ENCODE results near the gene MAML1.
"Not testable (repeated sequence)": the region's sequence is repeated elsewhere in the genome, so short reads cannot be mapped to it uniquely, and the experiment has no call there.

MAML1 gene

DNA sequence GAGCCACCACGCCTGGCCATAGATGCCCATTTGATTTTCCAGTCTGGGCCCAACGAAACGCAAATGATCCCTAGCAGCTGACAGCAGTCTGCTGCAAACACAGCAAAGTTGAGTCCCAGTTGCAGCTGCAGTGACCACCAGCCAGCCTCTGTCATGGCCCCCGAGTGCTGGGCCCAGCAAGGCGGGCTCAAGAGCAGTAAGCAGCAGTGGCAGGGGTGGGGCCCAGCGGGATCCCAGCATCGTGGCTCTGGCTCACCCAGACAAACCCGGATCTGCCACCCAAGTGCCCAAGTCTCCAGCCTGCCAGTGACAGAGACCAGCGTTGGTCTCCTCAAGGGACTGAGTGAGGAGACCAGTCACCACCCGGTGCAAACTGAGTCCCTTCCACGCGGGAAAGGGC lies 54.2 kb downstream of the MAML1 start:
- no peak overlapping the region for H2AFZ ChIP-seq (ENCODE audit: low read length)
- H3K9me2 ChIP-seq (replicated peaks; ENCODE audit: low read depth, low read length): no peaks in the 10 kb centered on the region
- no peaks in the 10 kb centered on the region for H3K4me1 ChIP-seq (ENCODE audit: insufficient read depth, low read length, poor library complexity, severe bottlenecking)
- H3K27me3 ChIP-seq (ENCODE audit: insufficient read depth, low read length, poor library complexity, severe bottlenecking): no peaks in the 10 kb centered on the region
- H4K20me1 ChIP-seq (ENCODE audit: insufficient read depth, low read length, poor library complexity, severe bottlenecking): no peaks in the 10 kb centered on the region
- H3K36me3 ChIP-seq (ENCODE audit: insufficient read depth, low read length): no peaks in the 10 kb centered on the region
- no peaks in the 10 kb centered on the region for H3F3A ChIP-seq (ENCODE audit: low read depth)
- no peak overlapping the region for H3K4me3 ChIP-seq (ENCODE audit: low read length, poor library complexity, severe bottlenecking)
- no peaks in the 10 kb centered on the region for H3K79me2 ChIP-seq (ENCODE audit: insufficient read depth, low read length)
- TF ChIP-seq EZH2phosphoT487 (IDR thresholded peaks at IDR 0.05; ENCODE audit: borderline replicate concordance): no peak
- TF ChIP-seq, protein P1, sequence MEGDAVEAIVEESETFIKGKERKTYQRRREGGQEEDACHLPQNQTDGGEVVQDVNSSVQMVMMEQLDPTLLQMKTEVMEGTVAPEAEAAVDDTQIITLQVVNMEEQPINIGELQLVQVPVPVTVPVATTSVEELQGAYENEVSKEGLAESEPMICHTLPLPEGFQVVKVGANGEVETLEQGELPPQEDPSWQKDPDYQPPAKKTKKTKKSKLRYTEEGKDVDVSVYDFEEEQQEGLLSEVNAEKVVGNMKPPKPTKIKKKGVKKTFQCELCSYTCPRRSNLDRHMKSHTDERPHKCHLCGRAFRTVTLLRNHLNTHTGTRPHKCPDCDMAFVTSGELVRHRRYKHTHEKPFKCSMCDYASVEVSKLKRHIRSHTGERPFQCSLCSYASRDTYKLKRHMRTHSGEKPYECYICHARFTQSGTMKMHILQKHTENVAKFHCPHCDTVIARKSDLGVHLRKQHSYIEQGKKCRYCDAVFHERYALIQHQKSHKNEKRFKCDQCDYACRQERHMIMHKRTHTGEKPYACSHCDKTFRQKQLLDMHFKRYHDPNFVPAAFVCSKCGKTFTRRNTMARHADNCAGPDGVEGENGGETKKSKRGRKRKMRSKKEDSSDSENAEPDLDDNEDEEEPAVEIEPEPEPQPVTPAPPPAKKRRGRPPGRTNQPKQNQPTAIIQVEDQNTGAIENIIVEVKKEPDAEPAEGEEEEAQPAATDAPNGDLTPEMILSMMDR (conservative IDR thresholded peaks at IDR 0.05; ENCODE audit: low read length): no peak
- H3K4me2 ChIP-seq (ENCODE audit: low read depth, low read length, poor library complexity, severe bottlenecking): no peak overlapping the region
- no peak overlapping the region for H3K9ac ChIP-seq (ENCODE audit: low read depth, low read length, poor library complexity, severe bottlenecking)
- no peaks in the 10 kb centered on the region for H3K9me3 ChIP-seq (ENCODE audit: insufficient read depth, low read depth, low read length)

DNA sequence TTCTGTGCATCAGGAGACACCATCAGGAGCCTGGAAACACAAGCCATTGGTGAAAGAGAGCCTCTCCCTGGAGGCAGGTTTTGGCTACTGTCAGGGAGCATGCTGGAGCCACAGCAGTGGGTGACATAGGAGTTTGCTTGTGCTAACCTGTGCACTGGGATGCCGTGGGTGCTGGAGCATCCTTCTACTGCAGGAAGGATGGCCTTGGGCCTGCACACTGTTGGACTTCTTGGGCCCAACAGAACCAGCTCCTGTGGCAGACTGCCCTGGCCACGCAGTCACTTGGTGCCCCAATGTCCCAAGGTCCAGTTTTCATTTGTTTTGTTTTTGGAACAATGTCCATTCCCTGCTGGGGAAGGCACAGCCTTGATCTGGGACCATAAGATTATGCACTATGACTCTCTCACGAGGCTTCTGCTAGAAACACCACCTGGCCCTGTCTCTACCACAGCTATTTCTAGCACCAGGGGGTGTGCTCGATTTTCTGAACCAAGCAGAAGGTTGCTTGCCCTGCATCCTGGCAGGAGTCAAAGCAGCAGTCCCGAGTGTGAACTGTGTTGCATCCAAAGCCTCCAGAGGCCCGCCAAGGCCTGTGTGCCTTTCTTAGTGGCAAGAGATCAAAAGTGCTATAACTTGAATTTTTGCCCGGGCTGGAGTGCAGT lies 55.7 kb downstream of the MAML1 start:
- no peaks in the 10 kb centered on the region for H3F3A ChIP-seq (ENCODE audit: low read depth)
- no peak overlapping the region for H3K4me2 ChIP-seq (ENCODE audit: low read depth, low read length, poor library complexity, severe bottlenecking)
- H4K20me1 ChIP-seq (ENCODE audit: insufficient read depth, low read length, poor library complexity, severe bottlenecking): no peaks in the 10 kb centered on the region
- peaks cover 3% of the 10 kb centered on the region for H3K4me1 ChIP-seq (ENCODE audit: insufficient read depth, low read length, poor library complexity, severe bottlenecking)
- TF ChIP-seq EZH2phosphoT487 (IDR thresholded peaks at IDR 0.05; ENCODE audit: borderline replicate concordance): no peak
- TF ChIP-seq, protein P1 (conservative IDR thresholded peaks at IDR 0.05; ENCODE audit: low read length): no peak
- H3K79me2 ChIP-seq (ENCODE audit: insufficient read depth, low read length): no peaks in the 10 kb centered on the region
- H3K9ac ChIP-seq (ENCODE audit: low read depth, low read length, poor library complexity, severe bottlenecking): no peak overlapping the region
- no peaks in the 10 kb centered on the region for H3K36me3 ChIP-seq (ENCODE audit: insufficient read depth, low read length)
- no peaks in the 10 kb centered on the region for H3K27me3 ChIP-seq (ENCODE audit: insufficient read depth, low read length, poor library complexity, severe bottlenecking)
- no peak overlapping the region for H2AFZ ChIP-seq (ENCODE audit: low read length)
- H3K9me3 ChIP-seq (ENCODE audit: insufficient read depth, low read depth, low read length): no peaks in the 10 kb centered on the region
- no peak overlapping the region for H3K4me3 ChIP-seq (ENCODE audit: low read length, poor library complexity, severe bottlenecking)
- no peaks in the 10 kb centered on the region for H3K9me2 ChIP-seq (replicated peaks; ENCODE audit: low read depth, low read length)

DNA sequence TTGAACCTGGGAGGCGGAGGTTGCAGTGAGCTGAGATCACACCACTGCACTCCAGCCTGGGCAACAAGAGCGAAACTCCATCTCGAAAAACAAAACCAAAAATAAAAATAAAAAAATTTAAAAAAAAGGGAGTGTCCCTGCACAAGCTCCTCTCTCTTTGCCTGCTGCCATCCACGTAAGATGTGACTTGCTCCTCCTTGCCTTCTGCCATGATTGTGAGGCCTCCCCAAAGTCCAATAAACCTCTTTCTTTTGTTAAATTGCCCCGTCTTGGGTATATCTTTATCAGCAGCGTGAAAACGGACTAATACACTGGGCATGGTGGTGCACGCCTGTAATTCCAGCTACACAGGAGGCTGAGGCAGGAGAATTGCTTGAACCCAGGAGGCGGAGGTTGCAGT lies 56.7 kb downstream of the MAML1 start:
- H2AFZ ChIP-seq (ENCODE audit: low read length); H3K9me2 ChIP-seq (replicated peaks; ENCODE audit: low read depth, low read length); H4K20me1 ChIP-seq (ENCODE audit: insufficient read depth, low read length, poor library complexity, severe bottlenecking); H3K9ac ChIP-seq (ENCODE audit: low read depth, low read length, poor library complexity, severe bottlenecking); H3K4me2 ChIP-seq (ENCODE audit: low read depth, low read length, poor library complexity, severe bottlenecking); H3K4me1 ChIP-seq (ENCODE audit: insufficient read depth, low read length, poor library complexity, severe bottlenecking); H3K9me3 ChIP-seq (ENCODE audit: insufficient read depth, low read depth, low read length); H3F3A ChIP-seq (ENCODE audit: low read depth); H3K79me2 ChIP-seq (ENCODE audit: insufficient read depth, low read length); H3K4me3 ChIP-seq (ENCODE audit: low read length, poor library complexity, severe bottlenecking); H3K27me3 ChIP-seq (ENCODE audit: insufficient read depth, low read length, poor library complexity, severe bottlenecking); H3K36me3 ChIP-seq (ENCODE audit: insufficient read depth, low read length): not testable (repeated sequence)

All from Loucy (cell line).